ENCODE measurements around the gene FARP1.

DNA sequence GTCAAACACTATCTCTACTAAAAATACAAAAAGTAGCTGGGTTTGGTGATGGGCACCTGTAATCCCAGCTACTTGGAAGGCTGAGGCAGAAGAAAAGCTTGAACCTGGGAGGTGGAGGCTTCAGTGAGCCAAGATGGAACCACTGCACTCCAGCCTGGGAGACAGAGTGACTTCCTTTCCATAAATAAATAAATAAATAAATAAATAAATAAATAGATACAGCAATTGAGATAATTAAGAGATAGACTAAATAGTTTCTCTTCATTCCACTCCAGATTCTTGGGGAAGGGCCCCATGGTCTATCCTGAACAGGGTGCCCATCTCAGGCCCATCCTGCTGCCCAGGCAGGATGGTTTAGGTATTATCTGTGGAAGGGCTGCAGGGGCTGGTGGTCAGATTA, 24.0 kb upstream of the FARP1 start:
- TF ChIP-seq, protein P1, sequence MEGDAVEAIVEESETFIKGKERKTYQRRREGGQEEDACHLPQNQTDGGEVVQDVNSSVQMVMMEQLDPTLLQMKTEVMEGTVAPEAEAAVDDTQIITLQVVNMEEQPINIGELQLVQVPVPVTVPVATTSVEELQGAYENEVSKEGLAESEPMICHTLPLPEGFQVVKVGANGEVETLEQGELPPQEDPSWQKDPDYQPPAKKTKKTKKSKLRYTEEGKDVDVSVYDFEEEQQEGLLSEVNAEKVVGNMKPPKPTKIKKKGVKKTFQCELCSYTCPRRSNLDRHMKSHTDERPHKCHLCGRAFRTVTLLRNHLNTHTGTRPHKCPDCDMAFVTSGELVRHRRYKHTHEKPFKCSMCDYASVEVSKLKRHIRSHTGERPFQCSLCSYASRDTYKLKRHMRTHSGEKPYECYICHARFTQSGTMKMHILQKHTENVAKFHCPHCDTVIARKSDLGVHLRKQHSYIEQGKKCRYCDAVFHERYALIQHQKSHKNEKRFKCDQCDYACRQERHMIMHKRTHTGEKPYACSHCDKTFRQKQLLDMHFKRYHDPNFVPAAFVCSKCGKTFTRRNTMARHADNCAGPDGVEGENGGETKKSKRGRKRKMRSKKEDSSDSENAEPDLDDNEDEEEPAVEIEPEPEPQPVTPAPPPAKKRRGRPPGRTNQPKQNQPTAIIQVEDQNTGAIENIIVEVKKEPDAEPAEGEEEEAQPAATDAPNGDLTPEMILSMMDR (IDR thresholded peaks at IDR 0.05; ENCODE audit: insufficient read depth, low read length, poor library complexity, severe bottlenecking): no peak
- no peak for TF ChIP-seq EZH2phosphoT487 (conservative IDR thresholded peaks at IDR 0.05; ENCODE audit: low read length)

All from SU-DHL-6 (cell line).